SK-N-SH (cell line): Measurements from ENCODE around the gene EFTUD2. TPM values are rescaled to one million over a fixed set of nuclear protein-coding genes. Genes with fewer than 3 reads are reported as not detected.

Experiments
- CTCF ChIA-PET: fragments of 300-600, 350-600 bp; formaldehyde crosslinking; extraction: SDS; loops from one replicate; lab custom pipeline; 2021; lab: Yijun Ruan, JAX
- POLR2A ChIA-PET: fragments of 350-600 bp; sonication (Branson Sonifier 250); formaldehyde crosslinking; extraction: SDS; loops from one replicate; lab custom pipeline; 2020; ENCODE audit warnings: antibody characterized with exemption, inconsistent platforms; lab: Yijun Ruan, JAX
- DNase-seq: peaks from one replicate; pipeline ENCODE4 v3.0.0; 2012
- H2AFZ ChIP-seq: fragments of 200-600 bp; sonication (generic); 2 replicates; pipeline ENCODE4 v1.8.1; 2016; ENCODE audit warnings: antibody characterized with exemption, mild to moderate bottlenecking, low read depth
- H3F3A ChIP-seq: fragments of 200-600 bp; sonication (generic); replicated peaks from 2 replicates; pipeline ENCODE3; 2016; ENCODE audit warnings: antibody characterized with exemption, mild to moderate bottlenecking; ENCODE audit not compliant: insufficient read depth
- H3K27ac ChIP-seq, 2 experiments: fragments of 200-500 bp in 1 of 2; fragments of 200-600 bp in 1 of 2; sonication (Bioruptor generic) in 1 of 2; sonication (generic), shearing (Covaris generic) in 1 of 2; 2 replicates each; pipeline versions ENCODE4 v1.5.1 to v1.6.1; 2014 to 2016; ENCODE audit warnings: low read depth in 2 of 2, inconsistent platforms in 1 of 2, low read length in 1 of 2, mild to moderate bottlenecking in 1 of 2, mixed read lengths in 1 of 2
- H3K27me3 ChIP-seq: fragments of 200-600 bp; sonication (generic), shearing (Covaris generic); 2 replicates; pipeline ENCODE4 v1.6.1; 2016; ENCODE audit warnings: mixed run types; ENCODE audit not compliant: insufficient read depth
- H3K36me3 ChIP-seq, 2 experiments: fragments of 200-500 bp in 1 of 2; fragments of 200-600 bp in 1 of 2; sonication (Bioruptor generic) in 1 of 2; sonication (generic) in 1 of 2; replicated peaks in 1 of 2; 2 replicates each; pipeline versions ENCODE3 to v1.5.1; 2014 to 2016; ENCODE audit warnings: low read length in 1 of 2, mild to moderate bottlenecking in 1 of 2; ENCODE audit not compliant: insufficient read depth in 2 of 2, control insufficient read depth in 1 of 2
- H3K4me1 ChIP-seq, 2 experiments: fragments of 200-500 bp in 1 of 2; fragments of 200-600 bp in 1 of 2; sonication (Bioruptor generic) in 1 of 2; sonication (generic), shearing (Covaris generic) in 1 of 2; 2 replicates each; pipeline versions ENCODE4 v1.5.1 to v1.6.1; 2014 to 2016; ENCODE audit warnings: low read depth in 1 of 2, low read length in 1 of 2, mixed run types in 1 of 2; ENCODE audit not compliant: insufficient read depth in 2 of 2, control insufficient read depth in 1 of 2
- H3K4me2 ChIP-seq: fragments of 200-600 bp; sonication (generic), shearing (Covaris generic); 2 replicates; pipeline ENCODE4 v1.6.1; 2017; ENCODE audit warnings: mixed run types
- H3K4me3 ChIP-seq, 2 experiments: fragments of 200-500 bp in 1 of 2; fragments of 200-600 bp in 1 of 2; sonication (Bioruptor generic) in 1 of 2; sonication (generic), shearing (Covaris generic) in 1 of 2; 2 replicates each; pipeline versions ENCODE4 v1.5.1 to v1.8.1; 2014 to 2016; ENCODE audit warnings: low read depth in 2 of 2, inconsistent platforms in 1 of 2, low read length in 1 of 2, mild to moderate bottlenecking in 1 of 2, mixed read lengths in 1 of 2, moderate library complexity in 1 of 2
- H3K79me2 ChIP-seq: fragments of 200-600 bp; sonication (generic); 2 replicates; pipeline ENCODE4 v1.8.1; 2017; ENCODE audit warnings: mild to moderate bottlenecking; ENCODE audit not compliant: insufficient read depth
- H3K9ac ChIP-seq: fragments of 200-600 bp; sonication (generic); 2 replicates; pipeline ENCODE4 v1.6.1; 2017; ENCODE audit warnings: mixed run types
- H3K9me2 ChIP-seq: fragments of 200-600 bp; sonication (generic); 2 replicates; pipeline ENCODE4 v1.6.1; 2017; ENCODE audit warnings: mixed run types
- H3K9me3 ChIP-seq: fragments of 200-600 bp; sonication (generic); 2 replicates; pipeline ENCODE4 v1.6.1; 2017; ENCODE audit warnings: mixed run types, mild to moderate bottlenecking, moderate library complexity
- H4K20me1 ChIP-seq: fragments of 200-600 bp; sonication (generic); 2 replicates; pipeline ENCODE4 v1.6.1; 2017; ENCODE audit warnings: mild to moderate bottlenecking, mixed run types; ENCODE audit not compliant: insufficient read depth
- CHD2 ChIP-seq: fragments of 150-350 bp; IDR thresholded peaks from 2 replicates; pipeline ENCODE4 v1.6.1; 2018; ENCODE audit warnings: low read length; ENCODE audit not compliant: partially characterized antibody
- EP300 ChIP-seq, 2 experiments: IDR thresholded peaks; 2 replicates each; pipeline versions ENCODE4 v1.4.0 to v1.6.1; 2012; ENCODE audit warnings: borderline replicate concordance in 1 of 2, low read depth in 1 of 2, low read length in 1 of 2
- EZH2phosphoT487 ChIP-seq: fragments of 200-600 bp; sonication (generic); IDR thresholded peaks from 2 replicates; pipeline ENCODE4 v1.6.1; 2017; ENCODE audit warnings: low read depth, mixed run types, mild to moderate bottlenecking, antibody characterized with exemption, moderate library complexity, borderline replicate concordance
- FOXJ3 ChIP-seq: sonication (generic); formaldehyde crosslinking; IDR thresholded peaks from 2 replicates; pipeline ENCODE4 v1.5.1; 2020; ENCODE audit warnings: mild to moderate bottlenecking, missing genetic modification reagents
- GABPA ChIP-seq: IDR thresholded peaks from 2 replicates; pipeline ENCODE4 v1.4.0; 2012; ENCODE audit warnings: low read depth, mild to moderate bottlenecking
- JUND ChIP-seq: IDR thresholded peaks from 2 replicates; pipeline ENCODE4 v1.4.0; 2012
- MXI1 ChIP-seq: IDR thresholded peaks from 2 replicates; pipeline ENCODE4 v1.6.1; 2012; ENCODE audit warnings: mild to moderate bottlenecking, low read depth, low read length, improper control_type of control experiment
- NFIC ChIP-seq: IDR thresholded peaks from 2 replicates; pipeline ENCODE4 v1.4.0; 2012; ENCODE audit warnings: borderline replicate concordance
- POLR2AphosphoS5 ChIP-seq: IDR thresholded peaks from 2 replicates; pipeline ENCODE4 v1.6.1; 2012; ENCODE audit warnings: low read depth, low read length
- RAD21 ChIP-seq: IDR thresholded peaks from 2 replicates; pipeline ENCODE4 v1.6.1; 2012; ENCODE audit warnings: mild to moderate bottlenecking, low read length
- RCOR1 ChIP-seq: fragments of 150-350 bp; IDR thresholded peaks from 2 replicates; pipeline ENCODE4 v1.6.1; 2017; ENCODE audit warnings: antibody characterized with exemption, low read length
- RFX5 ChIP-seq: IDR thresholded peaks from 2 replicates; pipeline ENCODE4 v1.6.1; 2012; ENCODE audit warnings: mild to moderate bottlenecking, improper control_type of control experiment, low read length
- SIN3A ChIP-seq: IDR thresholded peaks from 2 replicates; pipeline ENCODE4 v1.6.1; 2012; ENCODE audit warnings: low read depth, mild to moderate bottlenecking, low read length, moderate library complexity, borderline replicate concordance
- TAF1 ChIP-seq: IDR thresholded peaks from 2 replicates; pipeline ENCODE4 v1.6.1; 2012; ENCODE audit warnings: low read depth, mild to moderate bottlenecking, low read length, moderate library complexity, borderline replicate concordance
- TCF12 ChIP-seq: IDR thresholded peaks from 2 replicates; pipeline ENCODE4 v1.4.0; 2012
- TEAD4 ChIP-seq: IDR thresholded peaks from 2 replicates; pipeline ENCODE4 v1.4.0; 2012; ENCODE audit warnings: mild to moderate bottlenecking, borderline replicate concordance; ENCODE audit not compliant: insufficient read depth
- YY1 ChIP-seq: IDR thresholded peaks from 2 replicates; pipeline ENCODE4 v1.4.0; 2012; ENCODE audit warnings: low read depth, mild to moderate bottlenecking
- ZBTB33 ChIP-seq: IDR thresholded peaks from 2 replicates; pipeline ENCODE4 v1.4.0; 2012; ENCODE audit warnings: low read depth, borderline replicate concordance
- WGBS: methylation state at CpG from one replicate; pipeline ENCODE4 v1.1.6; 2017; ENCODE audit warnings: low lambda C conversion rate; 5-methylcytosine and 5-hydroxymethylcytosine counted together
- polyA plus RNA-seq, 3 experiments: library from polyadenylated mRNA; depleted of rRNA; stranded (reverse); fragments of >200 nt; gene quantifications; 2 replicates each; pipeline ENCODE4 v1.2.3, GENCODE V29; 2012
- TF ChIP-seq, protein P1 (sequence below): fragments of 150-350 bp; IDR thresholded peaks from 2 replicates; pipeline ENCODE4 v1.6.1; 2016; ENCODE audit warnings: mild to moderate bottlenecking, low read depth, low read length
- TF ChIP-seq, protein P2 (sequence below): IDR thresholded peaks from 2 replicates; pipeline ENCODE4 v1.6.1; 2012; ENCODE audit warnings: mild to moderate bottlenecking, low read depth, low read length, moderate library complexity
- TF ChIP-seq, protein P3 (sequence below): IDR thresholded peaks from 2 replicates; pipeline ENCODE4 v1.4.0; 2012; ENCODE audit warnings: low read depth, borderline replicate concordance

EFTUD2 gene
- polyA plus RNA-seq, 1 of the 3 experiments (the other 2 are of a cell fraction): 82.9 TPM

DNA sequence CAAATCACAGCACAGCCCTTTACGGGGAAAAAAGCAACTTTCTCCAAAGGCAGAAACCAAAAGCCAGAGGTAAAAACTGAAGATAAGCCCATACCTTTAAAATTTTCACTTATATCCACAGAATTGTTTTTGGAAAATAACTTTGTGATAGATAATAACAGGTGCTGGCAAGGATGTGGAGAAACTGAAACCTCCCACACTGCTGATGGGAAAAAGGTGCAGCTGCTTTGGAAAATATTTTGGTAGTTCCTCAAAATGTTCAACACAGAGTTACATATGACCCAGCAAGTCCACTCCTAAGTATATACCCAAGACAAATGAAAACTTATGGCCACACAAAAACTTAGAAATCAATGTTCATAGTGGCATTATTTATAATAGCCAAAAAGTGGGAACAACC lies 12.2 kb downstream of the EFTUD2 start:
- no peaks in the 10 kb centered on the region for H3K4me1 ChIP-seq
- H3K9me3 ChIP-seq: no peaks in the 10 kb centered on the region
- peaks cover 26% of the 10 kb centered on the region for H4K20me1 ChIP-seq
- peaks cover 12% of the 10 kb centered on the region for H3F3A ChIP-seq
- POLR2A ChIA-PET: no interaction called here
- no peak overlapping the region for H3K27ac ChIP-seq
- H2AFZ ChIP-seq: no peak overlapping the region
- TF ChIP-seq GABPA (no peak), YY1 (no peak), RCOR1 (no peak), SIN3A (no peak), NFIC (no peak)
- no peaks in the 10 kb centered on the region for H3K27me3 ChIP-seq
- H3K9ac ChIP-seq: no peak overlapping the region
- H3K4me2 ChIP-seq: no peak overlapping the region
- no peaks in the 10 kb centered on the region for H3K9me2 ChIP-seq
- H3K4me3 ChIP-seq: no peak overlapping the region
- DNase-seq: no peak
- CTCF ChIA-PET: interaction anchor here (1.4 to 2.0 kb wide), 3 partner anchors 9 to 28 kb away, joined by 3 to 16 read pairs (median 4); partner anchors contain the start of gene EFTUD2
- 92% methylated on average over 1 of the region's 1 CpG for WGBS
- H3K36me3 ChIP-seq: peaks cover 47 to 55% of the 10 kb centered on the region in 2 experiments
- H3K79me2 ChIP-seq: peaks cover 54% of the 10 kb centered on the region

DNA sequence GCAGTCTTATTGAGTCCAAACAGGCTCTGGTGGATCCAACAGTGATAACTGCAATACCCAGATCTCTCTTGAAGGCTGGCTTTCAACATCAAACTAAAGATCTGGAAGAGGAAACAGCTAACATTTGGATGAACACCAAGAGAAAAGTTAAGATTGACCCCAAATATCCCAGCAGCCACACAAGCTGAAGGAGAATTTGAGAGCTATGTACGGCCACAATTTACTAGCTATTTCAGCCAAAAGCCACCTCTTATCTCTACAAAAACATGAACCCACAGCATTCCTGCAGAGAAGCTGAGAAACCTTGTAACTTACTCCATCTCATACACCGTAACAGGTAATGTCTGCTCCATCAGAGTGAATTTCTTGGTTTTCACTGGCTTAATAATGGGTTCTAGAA lies 14.3 kb downstream of the EFTUD2 start:
- ChIA-PET CTCF (interaction anchor here (0.7 to 13.9 kb wide), 6 partner anchors 14 to 250 kb away, joined by 3 to 324 read pairs (median 4); partner anchors contain the start of gene ACBD4), POLR2A (interaction anchor here (0.6 kb wide), 1 partner anchor 43 kb away, joined by 4 read pairs; no protein-coding TSS in a partner anchor)
- H2AFZ ChIP-seq: no peak overlapping the region
- no peaks in the 10 kb centered on the region for H3K4me1 ChIP-seq
- peaks cover 57 to 65% of the 10 kb centered on the region in 2 experiments for H3K36me3 ChIP-seq
- H3K79me2 ChIP-seq: peaks cover 33% of the 10 kb centered on the region
- H3K27ac ChIP-seq: no peak overlapping the region
- H3K4me3 ChIP-seq: no peak overlapping the region
- 98% methylated on average over 2 of the region's 2 CpGs for WGBS
- no peaks in the 10 kb centered on the region for H3K9me2 ChIP-seq
- H4K20me1 ChIP-seq: peaks cover 21% of the 10 kb centered on the region
- DNase-seq: no peak
- peaks cover 11% of the 10 kb centered on the region for H3F3A ChIP-seq
- no peaks in the 10 kb centered on the region for H3K9me3 ChIP-seq
- H3K9ac ChIP-seq: no peak overlapping the region
- H3K27me3 ChIP-seq: no peaks in the 10 kb centered on the region
- H3K4me2 ChIP-seq: no peak overlapping the region
- TF ChIP-seq, protein P1, sequence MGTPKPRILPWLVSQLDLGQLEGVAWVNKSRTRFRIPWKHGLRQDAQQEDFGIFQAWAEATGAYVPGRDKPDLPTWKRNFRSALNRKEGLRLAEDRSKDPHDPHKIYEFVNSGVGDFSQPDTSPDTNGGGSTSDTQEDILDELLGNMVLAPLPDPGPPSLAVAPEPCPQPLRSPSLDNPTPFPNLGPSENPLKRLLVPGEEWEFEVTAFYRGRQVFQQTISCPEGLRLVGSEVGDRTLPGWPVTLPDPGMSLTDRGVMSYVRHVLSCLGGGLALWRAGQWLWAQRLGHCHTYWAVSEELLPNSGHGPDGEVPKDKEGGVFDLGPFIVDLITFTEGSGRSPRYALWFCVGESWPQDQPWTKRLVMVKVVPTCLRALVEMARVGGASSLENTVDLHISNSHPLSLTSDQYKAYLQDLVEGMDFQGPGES: no peak
- TF ChIP-seq JUND (no peak), RFX5 (no peak), FOXJ3 (no peak), TCF12 (no peak), NFIC (no peak), TAF1 (no peak), MXI1 (no peak), POLR2AphosphoS5 (no peak), TEAD4 (no peak), RAD21 (no peak), ZBTB33 (no peak), YY1 (no peak), EP300 (IDR thresholded peaks at IDR 0.05; ENCODE audit: borderline replicate concordance in 1 of 2, low read depth in 1 of 2, low read length in 1 of 2) (no peak), EZH2phosphoT487 (no peak), CHD2 (no peak)
- TF ChIP-seq, protein P2, sequence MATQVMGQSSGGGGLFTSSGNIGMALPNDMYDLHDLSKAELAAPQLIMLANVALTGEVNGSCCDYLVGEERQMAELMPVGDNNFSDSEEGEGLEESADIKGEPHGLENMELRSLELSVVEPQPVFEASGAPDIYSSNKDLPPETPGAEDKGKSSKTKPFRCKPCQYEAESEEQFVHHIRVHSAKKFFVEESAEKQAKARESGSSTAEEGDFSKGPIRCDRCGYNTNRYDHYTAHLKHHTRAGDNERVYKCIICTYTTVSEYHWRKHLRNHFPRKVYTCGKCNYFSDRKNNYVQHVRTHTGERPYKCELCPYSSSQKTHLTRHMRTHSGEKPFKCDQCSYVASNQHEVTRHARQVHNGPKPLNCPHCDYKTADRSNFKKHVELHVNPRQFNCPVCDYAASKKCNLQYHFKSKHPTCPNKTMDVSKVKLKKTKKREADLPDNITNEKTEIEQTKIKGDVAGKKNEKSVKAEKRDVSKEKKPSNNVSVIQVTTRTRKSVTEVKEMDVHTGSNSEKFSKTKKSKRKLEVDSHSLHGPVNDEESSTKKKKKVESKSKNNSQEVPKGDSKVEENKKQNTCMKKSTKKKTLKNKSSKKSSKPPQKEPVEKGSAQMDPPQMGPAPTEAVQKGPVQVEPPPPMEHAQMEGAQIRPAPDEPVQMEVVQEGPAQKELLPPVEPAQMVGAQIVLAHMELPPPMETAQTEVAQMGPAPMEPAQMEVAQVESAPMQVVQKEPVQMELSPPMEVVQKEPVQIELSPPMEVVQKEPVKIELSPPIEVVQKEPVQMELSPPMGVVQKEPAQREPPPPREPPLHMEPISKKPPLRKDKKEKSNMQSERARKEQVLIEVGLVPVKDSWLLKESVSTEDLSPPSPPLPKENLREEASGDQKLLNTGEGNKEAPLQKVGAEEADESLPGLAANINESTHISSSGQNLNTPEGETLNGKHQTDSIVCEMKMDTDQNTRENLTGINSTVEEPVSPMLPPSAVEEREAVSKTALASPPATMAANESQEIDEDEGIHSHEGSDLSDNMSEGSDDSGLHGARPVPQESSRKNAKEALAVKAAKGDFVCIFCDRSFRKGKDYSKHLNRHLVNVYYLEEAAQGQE: no peak
- TF ChIP-seq, protein P3, sequence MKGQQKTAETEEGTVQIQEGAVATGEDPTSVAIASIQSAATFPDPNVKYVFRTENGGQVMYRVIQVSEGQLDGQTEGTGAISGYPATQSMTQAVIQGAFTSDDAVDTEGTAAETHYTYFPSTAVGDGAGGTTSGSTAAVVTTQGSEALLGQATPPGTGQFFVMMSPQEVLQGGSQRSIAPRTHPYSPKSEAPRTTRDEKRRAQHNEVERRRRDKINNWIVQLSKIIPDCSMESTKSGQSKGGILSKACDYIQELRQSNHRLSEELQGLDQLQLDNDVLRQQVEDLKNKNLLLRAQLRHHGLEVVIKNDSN: no peak
